GM21526 (cell line): ENCODE data around the gene CD24.
"Not testable (repeated sequence)": the region's sequence is repeated elsewhere in the genome, so short reads cannot be mapped to it uniquely, and the experiment has no call there.

Experiments
- ATAC-seq: cut with Tn5 transposase; IDR thresholded peaks from one replicate; pipeline ENCODE4 v1.9.1; 2021; ENCODE audit warnings: moderate library complexity; ENCODE audit not compliant: unreplicated experiment, low FRiP score

The CD24 gene

DNA sequence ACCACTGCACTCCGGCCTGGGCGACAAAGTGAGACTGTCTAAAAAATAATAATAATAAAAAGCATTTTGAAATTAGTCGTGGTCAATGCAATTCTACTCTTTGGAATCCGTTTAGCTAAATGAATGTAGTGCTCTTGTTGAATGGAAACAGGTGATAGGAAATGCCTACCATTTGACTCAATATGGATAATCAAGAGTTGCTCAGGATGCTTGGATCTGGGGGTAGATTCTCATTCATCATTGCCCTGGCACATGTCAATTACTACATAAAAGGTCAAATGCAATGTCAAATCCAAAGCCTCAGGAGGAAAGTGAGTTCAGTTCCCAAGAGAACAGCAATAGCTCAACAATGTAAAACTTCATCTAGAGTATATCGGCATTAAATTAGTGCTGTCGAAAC lies 3.8 kb downstream of the CD24 start:
- not testable (repeated sequence) for ATAC-seq

DNA sequence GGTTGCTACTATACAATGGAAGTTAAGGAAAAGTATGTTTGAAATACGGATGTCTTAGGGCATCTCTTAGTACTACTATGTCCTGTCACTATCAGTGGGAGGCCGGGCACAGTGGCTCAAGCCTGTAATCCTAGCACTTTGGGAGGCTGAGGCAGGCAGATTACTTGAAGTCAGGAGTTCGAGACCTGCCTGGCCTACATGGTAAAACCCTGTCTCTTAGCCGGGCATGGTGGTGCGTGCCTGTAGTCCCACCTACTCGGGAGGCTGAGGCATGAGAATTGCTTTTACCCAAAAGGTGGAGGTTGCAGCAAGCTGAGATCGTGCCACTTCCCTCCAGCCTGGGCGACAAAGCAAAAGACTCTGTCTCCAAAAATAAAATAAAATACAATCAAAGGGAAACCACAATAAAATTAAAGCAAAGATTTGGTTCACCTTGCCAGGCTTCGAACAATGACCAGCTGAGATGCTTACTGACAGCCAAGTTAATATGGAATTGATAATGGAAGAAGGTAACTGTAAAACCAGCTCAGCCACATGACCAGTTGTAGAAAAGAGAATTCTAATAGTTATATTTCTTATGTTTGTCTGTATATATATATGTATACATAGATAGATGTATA lies 6.5 kb downstream of the CD24 start:
- no peak for ATAC-seq

DNA sequence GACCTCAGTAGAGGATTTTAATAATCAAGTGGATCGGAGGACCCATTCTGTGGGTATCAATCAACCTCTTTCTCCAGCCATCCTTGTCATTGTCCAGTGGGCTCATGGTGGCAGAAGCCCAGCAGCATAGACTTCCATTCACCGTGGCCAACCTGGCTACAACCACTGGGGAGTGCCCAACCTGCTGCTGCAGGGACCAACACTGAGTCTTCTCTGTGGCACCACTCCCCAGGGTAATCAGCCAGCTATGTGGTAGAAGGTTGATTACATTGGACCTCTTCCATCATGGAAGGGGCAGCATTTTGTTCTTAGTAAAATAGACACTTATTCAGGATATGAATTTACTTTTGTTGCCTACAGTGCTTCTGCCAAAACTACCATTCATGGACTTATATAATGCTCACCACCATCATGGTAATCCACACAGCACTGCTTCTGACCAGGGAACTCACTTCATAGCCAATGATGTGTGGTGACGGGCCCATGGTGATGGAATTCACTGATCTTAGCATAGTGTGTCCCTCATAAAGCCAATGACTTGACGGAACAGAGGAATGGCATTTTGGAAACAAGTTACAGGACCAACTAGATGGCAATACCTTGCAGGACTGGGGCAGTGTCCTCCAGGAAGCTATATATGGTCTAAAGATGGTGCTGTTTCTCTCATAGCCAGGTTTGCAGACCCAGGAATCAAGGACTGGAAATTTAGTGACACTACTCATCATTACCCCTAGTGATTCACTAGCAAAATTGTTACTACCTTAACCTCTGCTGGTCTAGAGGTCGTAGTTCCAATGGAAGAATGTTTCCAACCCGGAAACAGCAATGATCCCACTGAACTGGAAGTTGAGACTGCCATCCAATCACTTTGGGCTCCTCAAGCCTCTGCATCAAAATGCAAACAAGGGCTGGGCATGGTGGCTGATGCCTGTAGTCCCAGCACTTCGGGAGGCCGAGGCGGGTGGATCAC lies 7.6 kb downstream of the CD24 start:
- ATAC-seq = no peak

DNA sequence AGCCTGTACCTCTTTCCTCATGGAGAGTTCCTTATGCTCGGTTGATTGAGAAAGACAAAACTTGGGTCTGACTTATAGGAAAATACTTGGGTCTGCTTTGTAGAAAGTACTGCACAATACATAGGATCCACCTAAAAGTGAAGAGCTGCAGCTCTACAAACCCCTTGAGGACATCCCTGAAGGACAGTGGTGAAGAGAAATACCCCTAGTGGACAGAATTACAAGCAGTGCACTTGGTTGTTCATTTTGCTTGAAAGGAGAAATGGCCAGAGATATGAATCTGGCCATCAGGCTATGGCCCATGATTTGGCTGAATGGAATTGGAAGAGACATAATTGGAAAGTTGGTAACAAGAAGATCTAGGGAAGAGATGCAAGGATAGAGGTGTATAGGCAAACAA lies 8.3 kb downstream of the CD24 start:
- ATAC-seq = no peak

- no peak for ATAC-seq
Measured at GRCh38 chr6:106964954-106965353, 9.6 kb downstream of the CD24 start.

DNA sequence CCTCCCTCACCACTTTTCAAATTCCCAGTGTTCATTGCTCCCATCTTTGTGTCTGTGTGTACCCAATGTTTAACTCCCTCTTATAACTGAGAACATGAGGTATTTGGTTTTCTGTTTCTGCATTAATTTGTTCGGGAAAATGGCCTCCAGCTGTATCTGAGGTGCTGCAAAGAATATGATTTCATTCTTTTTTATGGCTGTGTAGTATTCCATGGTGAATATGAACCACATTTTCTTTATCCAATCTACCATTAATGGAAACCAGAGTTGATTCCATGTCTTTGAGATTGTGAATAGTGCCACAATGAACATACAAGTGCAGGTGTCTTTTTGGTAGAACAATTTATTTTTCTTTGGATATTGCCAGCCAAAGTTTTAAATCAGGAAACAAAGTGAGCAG lies 10.4 kb downstream of the CD24 start:
- ATAC-seq = no peak

GRCh38 chr6:106963544-106963943 lies 11.0 kb downstream of the CD24 start:
- no peak for ATAC-seq

DNA sequence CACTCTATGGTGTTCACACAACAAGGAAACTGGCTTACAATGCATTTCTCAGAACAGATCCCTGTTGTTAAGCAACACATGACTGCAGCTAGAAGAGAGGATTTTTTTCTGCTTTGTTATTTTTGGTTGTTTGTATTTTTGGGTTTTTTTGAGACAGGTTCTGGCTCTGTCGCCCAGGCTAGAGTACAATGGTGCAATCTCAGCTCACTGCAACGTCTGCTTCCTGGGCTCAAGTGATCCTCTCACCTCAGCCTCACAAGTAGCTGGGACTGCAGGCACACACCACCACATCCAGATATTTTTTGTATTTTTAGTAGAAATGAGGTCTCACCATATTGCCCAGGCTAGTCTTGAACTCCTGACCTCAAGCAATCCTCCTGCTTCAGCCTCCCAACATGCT lies 12.7 kb downstream of the CD24 start:
- ATAC-seq = no peak

- no peak for ATAC-seq
Measured at GRCh38 chr6:106961136-106961535, 13.4 kb downstream of the CD24 start.

DNA sequence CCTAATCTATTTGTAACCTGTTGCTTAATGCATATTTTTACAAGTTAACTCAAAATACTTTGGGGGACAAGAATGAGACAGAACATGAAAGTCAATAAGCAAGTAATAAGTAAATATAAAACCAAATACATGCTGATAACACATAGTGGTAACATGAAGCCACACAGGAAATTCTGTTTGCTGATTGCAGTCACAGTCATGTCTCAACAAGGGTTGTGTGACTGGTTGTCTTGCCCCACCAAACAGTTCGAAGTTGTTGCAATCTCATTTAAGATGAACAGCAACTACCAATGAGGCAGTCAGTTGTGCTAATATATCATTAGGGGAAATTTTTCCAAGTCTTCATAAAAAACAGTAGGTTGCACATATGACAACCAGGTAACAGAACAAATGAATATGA lies 14.5 kb downstream of the CD24 start:
- no peak for ATAC-seq

GRCh38 chr6:106939848-106940247 lies 34.7 kb downstream of the CD24 start:
- peak; percentile 62 for ATAC-seq

DNA sequence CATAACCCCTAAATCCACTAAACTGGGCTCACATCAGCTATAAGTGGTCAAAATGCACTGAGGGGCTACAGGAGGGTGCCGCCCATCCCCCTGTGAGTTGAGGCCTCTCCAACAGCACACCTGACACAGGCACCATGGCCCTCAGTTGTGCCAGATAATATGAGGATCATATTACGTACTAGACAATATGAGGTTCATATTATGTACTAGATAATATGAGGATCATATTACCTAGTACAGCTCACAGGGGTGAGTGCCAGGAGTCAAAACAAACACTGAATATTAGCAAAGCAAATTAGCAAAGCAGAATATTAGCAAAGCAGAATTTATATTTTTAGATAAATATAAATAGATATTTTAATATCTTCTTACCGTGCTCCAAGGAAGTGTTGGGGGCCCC lies 35.3 kb downstream of the CD24 start:
- no peak for ATAC-seq

GRCh38 chr6:106927531-106928398 lies 46.8 kb downstream of the CD24 start:
- ATAC-seq = no peak

- no peak for ATAC-seq
Measured at GRCh38 chr6:106925948-106926347, 48.6 kb downstream of the CD24 start.

GRCh38 chr6:106924694-106925523 lies 49.6 kb downstream of the CD24 start:
- no peak for ATAC-seq

GRCh38 chr6:106922626-106923025 lies 51.9 kb downstream of the CD24 start:
- ATAC-seq = no peak
